Kidney (tissue), 14 donors: ENCODE results near the gene ATP8A2. TPM values are rescaled to one million over a fixed set of nuclear protein-coding genes. Genes with fewer than 3 reads are reported as not detected.

Experiments
- DNase-seq, 5 donors: peaks; one replicate each; pipeline ENCODE4 v3.0.0-alpha.2; 2013 to 2020
- FAIRE-seq: peaks from 2 replicates; lab custom pipeline; 2012; peaks lifted over from hg19 to GRCh38; lab: Jason Lieb, UNC
- H3K27ac ChIP-seq, 2 donors: one replicate each; pipeline ENCODE4 v1.7.0; 2013; ENCODE audit warnings: low read depth in 2 of 2, low read length in 2 of 2, inconsistent platforms in 1 of 2
- H3K27me3 ChIP-seq: one replicate; pipeline ENCODE4 v1.7.1; 2013; ENCODE audit warnings: low read length, inconsistent platforms; ENCODE audit not compliant: control insufficient read depth, insufficient read depth
- H3K36me3 ChIP-seq, 3 donors: one replicate each; pipeline versions ENCODE4 v1.7.0 to v1.7.1; 2013; ENCODE audit warnings: low read length in 3 of 3, control low read depth in 1 of 3, inconsistent platforms in 1 of 3; ENCODE audit not compliant: insufficient read depth in 3 of 3, control insufficient read depth in 2 of 3
- H3K4me1 ChIP-seq, 3 donors: one replicate each; pipeline versions ENCODE4 v1.7.0 to v1.7.1; 2013; ENCODE audit warnings: low read length in 3 of 3, inconsistent platforms in 1 of 3, low read depth in 1 of 3; ENCODE audit not compliant: control insufficient read depth in 2 of 3, insufficient read depth in 2 of 3
- H3K4me3 ChIP-seq, 3 donors: one replicate each; pipeline versions ENCODE4 v1.7.0 to v1.8.1; 2013; ENCODE audit warnings: low read length in 3 of 3, control low read depth in 1 of 3, inconsistent platforms in 1 of 3
- H3K9ac ChIP-seq, 3 donors: one replicate each; pipeline versions ENCODE4 v1.7.0 to v1.7.1; 2013; ENCODE audit warnings: low read length in 3 of 3, control low read depth in 1 of 3, inconsistent platforms in 1 of 3
- H3K9me3 ChIP-seq, 3 donors: one replicate each; pipeline versions ENCODE4 v1.7.0 to v1.7.1; 2013; ENCODE audit warnings: low read length in 3 of 3, control low read depth in 1 of 3, inconsistent platforms in 1 of 3; ENCODE audit not compliant: control insufficient read depth in 2 of 3, insufficient read depth in 1 of 3
- CTCF ChIP-seq: IDR thresholded peaks from 3 replicates; pipeline ENCODE4 v1.5.1; 2012; ENCODE audit warnings: mild to moderate bottlenecking, moderate library complexity, borderline replicate concordance; ENCODE audit not compliant: insufficient read depth; ENCODE audit errors: extremely low read depth
- intact Hi-C: fragments of 100-400 bp; cut with DNase I; formaldehyde crosslinking; loops from one replicate; pipeline ENCODE4 v1.11.1; 2022
- polyA plus RNA-seq: library from polyadenylated mRNA; stranded (reverse); fragments of 350-450 nt; fragmentation: Illumina TruSeq; extraction: RNeasy Lipid Tissue Mini Kit (QIAGEN cat#74804); gene quantifications from one replicate; pipeline ENCODE4 v1.2.3, GENCODE V29; 2014; ENCODE audit warnings: low read depth, low replicate concordance; ENCODE audit not compliant: insufficient read depth
- total RNA-seq: library from RNA; stranded (reverse); fragmentation: NEBNext Ultra II Directional; extraction: Animal tissue kit (Norgen Biotek cat#: 25700); gene quantifications from one replicate; pipeline ENCODE4 v1.2.1, GENCODE V29; 2021
- donor health status: control.
- donor health status: control.
- donor health status: control.
- donor health status: control.
- donor health status: control.
- donor health status: DM: yes; HTN: yes; CAD: no.
- donor health status: Normal renal cell carcinoma (clear cell type).

The ATP8A2 gene
- total and polyA plus RNA-seq, 2 donors from 2014 or later = 0.50 to 0.73 TPM

GRCh38 chr13:25768838-25769237 is 397.1 kb downstream of the ATP8A2 start:
- intact Hi-C loops = no loop called here
- no peaks in the 10 kb centered on the region for H3K27me3 ChIP-seq
- H3K9ac ChIP-seq = no peak overlapping the region
- no peaks in the 10 kb centered on the region for H3K36me3 ChIP-seq
- no peak for TF ChIP-seq CTCF
- H3K9me3 ChIP-seq = no peaks in the 10 kb centered on the region
- H3K4me3 ChIP-seq = no peak overlapping the region
- no peak overlapping the region for H3K27ac ChIP-seq
- no peak for FAIRE-seq
- peak in 2 of 5 donors; percentile 62 to 88 for DNase-seq
- H3K4me1 ChIP-seq = no peaks in the 10 kb centered on the region

- H3K27ac ChIP-seq = no peak overlapping the region
- TF ChIP-seq CTCF = no peak
- DNase-seq (peak in 1 of 5 donors; percentile 27), FAIRE-seq (no peak)
- H3K36me3 ChIP-seq = no peaks in the 10 kb centered on the region
- intact Hi-C loops = no loop called here
- no peak overlapping the region for H3K4me3 ChIP-seq
- no peaks in the 10 kb centered on the region for H3K27me3 ChIP-seq
- no peaks in the 10 kb centered on the region for H3K4me1 ChIP-seq
- H3K9me3 ChIP-seq = no peaks in the 10 kb centered on the region
- H3K9ac ChIP-seq = no peak overlapping the region
Measured at GRCh38 chr13:25770601-25771000, 398.8 kb downstream of the ATP8A2 start.

GRCh38 chr13:25771202-25771601 is 399.4 kb downstream of the ATP8A2 start:
- Histone ChIP-seq H3K36me3 (no peaks in the 10 kb centered on the region), H3K27ac (no peak overlapping the region), H3K27me3 (no peaks in the 10 kb centered on the region), H3K9ac (no peak overlapping the region), H3K9me3 (no peaks in the 10 kb centered on the region), H3K4me3 (no peak overlapping the region), H3K4me1 (no peaks in the 10 kb centered on the region)
- DNase-seq (peak in 2 of 5 donors; percentile 30 to 59), FAIRE-seq (no peak)
- intact Hi-C loops = no loop called here
- no peak for TF ChIP-seq CTCF
